ENCODE data around the gene EEA1. TPM values are rescaled to one million over a fixed set of nuclear protein-coding genes. Genes with fewer than 3 reads are reported as not detected.
"Not testable (repeated sequence)": the region's sequence is repeated elsewhere in the genome, so short reads cannot be mapped to it uniquely, and the experiment has no call there.

The EEA1 gene
- total and polyA plus RNA-seq, 2 donors (not counting 1 experiment from before 2014, with no cell fraction given) = 25.6 to 46.4 TPM

- peak; percentile 12 to 23 for DNase-seq (ENCODE audit: low read depth in 2 of 2)
- TF ChIP-seq CTCF (conservative IDR thresholded peaks at IDR 0.05 in 1 of 2, IDR thresholded peaks at IDR 0.05 in 1 of 2; ENCODE audit: low read depth in 1 of 2, low read length in 2 of 2) (no peak), EZH2 (IDR thresholded peaks at IDR 0.05; ENCODE audit: low read length, missing control alignments) (no peak)
- Histone ChIP-seq H3K4me3 (replicated peaks in 1 of 4; ENCODE audit: control extremely low read depth in 1 of 4, insufficient read depth in 1 of 4, low read depth in 3 of 4, low read length in 4 of 4) (no peak overlapping the region), H3K79me2 (ENCODE audit: control insufficient read depth, insufficient read depth, low read length) (no peaks in the 10 kb centered on the region), H2AFZ (ENCODE audit: low read length) (no peak overlapping the region), H4K20me1 (ENCODE audit: control insufficient read depth, extremely low read depth, insufficient read depth, low read length) (no peaks in the 10 kb centered on the region), H3K36me3 (ENCODE audit: control insufficient read depth, insufficient read depth, low read length) (peaks cover 2% of the 10 kb centered on the region), H3K27ac (ENCODE audit: insufficient read depth, low read length) (no peak overlapping the region), H3K9me3 (ENCODE audit: control insufficient read depth, insufficient read depth, low read depth, low read length) (no peaks in the 10 kb centered on the region), H3K4me2 (ENCODE audit: extremely low read depth, insufficient read depth, low read length) (no peak overlapping the region), H3K4me1 (ENCODE audit: control insufficient read depth, extremely low read depth, insufficient read depth, low read length) (no peaks in the 10 kb centered on the region), H3K9ac (ENCODE audit: insufficient read depth, low read length) (no peak overlapping the region), H3K27me3 (ENCODE audit: control insufficient read depth, insufficient read depth, low read length) (no peaks in the 10 kb centered on the region)
These were observed 132.4 kb downstream of the EEA1 start for GRCh38 chr12:92796650-92797049.

GRCh38 chr12:92794814-92795213, 134.3 kb downstream of the EEA1 start:
- DNase-seq (ENCODE audit: low read depth in 2 of 2) = no peak
- Histone ChIP-seq H3K27ac (ENCODE audit: insufficient read depth, low read length) (no peak overlapping the region), H3K79me2 (ENCODE audit: control insufficient read depth, insufficient read depth, low read length) (no peaks in the 10 kb centered on the region), H3K27me3 (ENCODE audit: control insufficient read depth, insufficient read depth, low read length) (no peaks in the 10 kb centered on the region), H4K20me1 (ENCODE audit: control insufficient read depth, extremely low read depth, insufficient read depth, low read length) (no peaks in the 10 kb centered on the region), H3K4me2 (ENCODE audit: extremely low read depth, insufficient read depth, low read length) (no peak overlapping the region), H3K36me3 (ENCODE audit: control insufficient read depth, insufficient read depth, low read length) (no peaks in the 10 kb centered on the region), H3K9ac (ENCODE audit: insufficient read depth, low read length) (no peak overlapping the region), H3K4me1 (ENCODE audit: control insufficient read depth, extremely low read depth, insufficient read depth, low read length) (no peaks in the 10 kb centered on the region), H3K4me3 (replicated peaks in 1 of 4; ENCODE audit: control extremely low read depth in 1 of 4, insufficient read depth in 1 of 4, low read depth in 3 of 4, low read length in 4 of 4) (no peak overlapping the region), H3K9me3 (ENCODE audit: control insufficient read depth, insufficient read depth, low read depth, low read length) (no peaks in the 10 kb centered on the region), H2AFZ (ENCODE audit: low read length) (no peak overlapping the region)
- no peak for TF ChIP-seq CTCF (conservative IDR thresholded peaks at IDR 0.05 in 1 of 2, IDR thresholded peaks at IDR 0.05 in 1 of 2; ENCODE audit: low read depth in 1 of 2, low read length in 2 of 2)
- no peak for TF ChIP-seq EZH2 (IDR thresholded peaks at IDR 0.05; ENCODE audit: low read length, missing control alignments)

- not testable (repeated sequence) for H3K79me2 ChIP-seq (ENCODE audit: control insufficient read depth, insufficient read depth, low read length); H3K4me1 ChIP-seq (ENCODE audit: control insufficient read depth, extremely low read depth, insufficient read depth, low read length); H3K27ac ChIP-seq (ENCODE audit: insufficient read depth, low read length); H3K4me2 ChIP-seq (ENCODE audit: extremely low read depth, insufficient read depth, low read length); H2AFZ ChIP-seq (ENCODE audit: low read length); H3K9ac ChIP-seq (ENCODE audit: insufficient read depth, low read length); H3K27me3 ChIP-seq (ENCODE audit: control insufficient read depth, insufficient read depth, low read length); H3K9me3 ChIP-seq (ENCODE audit: control insufficient read depth, insufficient read depth, low read depth, low read length); H3K36me3 ChIP-seq (ENCODE audit: control insufficient read depth, insufficient read depth, low read length); H4K20me1 ChIP-seq (ENCODE audit: control insufficient read depth, extremely low read depth, insufficient read depth, low read length); DNase-seq (ENCODE audit: low read depth in 2 of 2); H3K4me3 ChIP-seq (replicated peaks in 1 of 4; ENCODE audit: control extremely low read depth in 1 of 4, insufficient read depth in 1 of 4, low read depth in 3 of 4, low read length in 4 of 4)
These were observed 134.7 kb downstream of the EEA1 start for GRCh38 chr12:92794356-92794755.
